WTC11 (cell line): ENCODE results near the gene CANX. TPM values are rescaled to one million over a fixed set of nuclear protein-coding genes. Genes with fewer than 3 reads are reported as not detected.

Source experiments
- ATAC-seq: fragments of 200-7000 bp; cut with Tn5 transposase; 2 replicates; pipeline ENCODE4 v1.10.0; 2021; ENCODE audit warnings: mild to moderate bottlenecking, moderate library complexity
- CTCF ChIA-PET: fragments of 300-600 bp; sonication (Branson Sonifier 250); formaldehyde crosslinking; loops from one replicate; lab custom pipeline; 2021; ENCODE audit warnings: antibody characterized with exemption; lab: Charles Lee
- POLR2A ChIA-PET: fragments of 350-600 bp; sonication (Branson Sonifier 250); formaldehyde crosslinking; loops from one replicate; lab custom pipeline; 2021; ENCODE audit warnings: antibody characterized with exemption; lab: Charles Lee
- DNase-seq: peaks from one replicate; pipeline ENCODE4 v3.0.0; 2021; ENCODE audit warnings: low spot score
- H3K27ac Mint-ChIP-seq: 2 replicates; pipeline ENCODE4 v1.8.0; 2021; ENCODE audit warnings: mixed read lengths
- H3K27me3 Mint-ChIP-seq: 2 replicates; pipeline ENCODE4 v1.8.0; 2021; ENCODE audit warnings: low read depth, mild to moderate bottlenecking, moderate library complexity, mixed read lengths
- H3K36me3 Mint-ChIP-seq: 2 replicates; pipeline ENCODE4 v1.8.0; 2021; ENCODE audit warnings: mixed read lengths
- H3K4me1 Mint-ChIP-seq: 2 replicates; pipeline ENCODE4 v1.8.0; 2022; ENCODE audit warnings: mixed read lengths
- H3K4me3 Mint-ChIP-seq: 2 replicates; pipeline ENCODE4 v1.8.0; 2021; ENCODE audit warnings: mild to moderate bottlenecking, moderate library complexity, mixed read lengths
- H3K9me3 Mint-ChIP-seq: 2 replicates; pipeline ENCODE4 v1.8.0; 2021; ENCODE audit warnings: mixed read lengths
- CREM ChIP-seq: sonication (generic); formaldehyde crosslinking; IDR thresholded peaks from 2 replicates; pipeline ENCODE4 v1.8.1; 2022; ENCODE audit warnings: mild to moderate bottlenecking, missing genetic modification reagents, moderate library complexity
- FOXK1 ChIP-seq: sonication (generic); formaldehyde crosslinking; IDR thresholded peaks from 2 replicates; pipeline ENCODE4 v1.8.0; 2022; ENCODE audit warnings: mild to moderate bottlenecking, moderate library complexity, missing genetic modification reagents
- GABPB1 ChIP-seq: sonication (generic); formaldehyde crosslinking; IDR thresholded peaks from 2 replicates; pipeline ENCODE4 v1.8.1; 2023; ENCODE audit warnings: mild to moderate bottlenecking, missing genetic modification reagents
- HMGA2 ChIP-seq: fragments of 250-450 bp; sonication (Bioruptor Pico); IDR thresholded peaks from 2 replicates; pipeline ENCODE4 v1.4.0; 2021; ENCODE audit warnings: mild to moderate bottlenecking, moderate library complexity
- IRF2 ChIP-seq: sonication (generic); formaldehyde crosslinking; IDR thresholded peaks from 2 replicates; pipeline ENCODE4 v1.8.0; 2022; ENCODE audit warnings: low read depth, missing genetic modification reagents, borderline replicate concordance
- NFE2L1 ChIP-seq: sonication (generic); formaldehyde crosslinking; IDR thresholded peaks from 2 replicates; pipeline ENCODE4 v1.8.1; 2023; ENCODE audit warnings: missing genetic modification reagents
- NR2C2 ChIP-seq: sonication (generic); formaldehyde crosslinking; IDR thresholded peaks from 2 replicates; pipeline ENCODE4 v1.8.0; 2022; ENCODE audit warnings: mild to moderate bottlenecking, missing genetic modification reagents
- SMAD3 ChIP-seq: sonication (generic); formaldehyde crosslinking; IDR thresholded peaks from 2 replicates; pipeline ENCODE4 v1.8.0; 2022; ENCODE audit warnings: missing genetic modification reagents, mild to moderate bottlenecking, borderline replicate concordance
- ZNF219 ChIP-seq: sonication (generic); formaldehyde crosslinking; IDR thresholded peaks from 2 replicates; pipeline ENCODE4 v1.8.0; 2023; ENCODE audit warnings: missing genetic modification reagents, mild to moderate bottlenecking, borderline replicate concordance
- ZNF416 ChIP-seq: fragments of 250-450 bp; sonication (Bioruptor Pico); IDR thresholded peaks from 2 replicates; pipeline ENCODE4 v1.9.0; 2021; ENCODE audit warnings: mild to moderate bottlenecking, inconsistent platforms
- ZNF423 ChIP-seq: fragments of 250-450 bp; sonication (Bioruptor Pico); IDR thresholded peaks from 2 replicates; pipeline ENCODE4 v2.1.2; 2022; ENCODE audit warnings: mild to moderate bottlenecking, moderate library complexity
- total RNA-seq: library from RNA; stranded (reverse); gene quantifications from 3 replicates; pipeline ENCODE4 v1.2.3, GENCODE V29; 2021
- TF ChIP-seq, protein P1 (sequence below): sonication (generic); formaldehyde crosslinking; IDR thresholded peaks from 2 replicates; pipeline ENCODE4 v1.8.1; 2023; ENCODE audit warnings: mild to moderate bottlenecking, missing genetic modification reagents, moderate library complexity
- TF ChIP-seq, protein P2 (sequence below): sonication (generic); formaldehyde crosslinking; IDR thresholded peaks from 2 replicates; pipeline ENCODE4 v1.8.1; 2023; ENCODE audit warnings: mild to moderate bottlenecking, missing genetic modification reagents, borderline replicate concordance
- TF ChIP-seq, protein P3 (sequence below): sonication (generic); formaldehyde crosslinking; IDR thresholded peaks from 2 replicates; pipeline ENCODE4 v1.8.0; 2022; ENCODE audit warnings: mild to moderate bottlenecking, missing genetic modification reagents
- TF ChIP-seq, protein P4 (sequence below): fragments of 250-450 bp; sonication (Bioruptor Pico); IDR thresholded peaks from 2 replicates; pipeline ENCODE4 v1.9.0; 2021; ENCODE audit warnings: mild to moderate bottlenecking, borderline replicate concordance
- TF ChIP-seq, protein P5 (sequence below): sonication (generic); formaldehyde crosslinking; IDR thresholded peaks from 2 replicates; pipeline ENCODE4 v1.8.1; 2022; ENCODE audit warnings: low read depth, mild to moderate bottlenecking, moderate library complexity, missing genetic modification reagents, borderline replicate concordance
- TF ChIP-seq, protein P6 (sequence below): fragments of 250-450 bp; sonication (Bioruptor Pico); IDR thresholded peaks from 2 replicates; pipeline ENCODE4 v1.9.0; 2021; ENCODE audit warnings: mild to moderate bottlenecking
- TF ChIP-seq, protein P7 (sequence below): sonication (generic); formaldehyde crosslinking; IDR thresholded peaks from 2 replicates; pipeline ENCODE4 v1.8.1; 2023; ENCODE audit warnings: mild to moderate bottlenecking, missing genetic modification reagents

The CANX gene
- total RNA-seq, 1 experiment from 2014 or later: 611 TPM

DNA sequence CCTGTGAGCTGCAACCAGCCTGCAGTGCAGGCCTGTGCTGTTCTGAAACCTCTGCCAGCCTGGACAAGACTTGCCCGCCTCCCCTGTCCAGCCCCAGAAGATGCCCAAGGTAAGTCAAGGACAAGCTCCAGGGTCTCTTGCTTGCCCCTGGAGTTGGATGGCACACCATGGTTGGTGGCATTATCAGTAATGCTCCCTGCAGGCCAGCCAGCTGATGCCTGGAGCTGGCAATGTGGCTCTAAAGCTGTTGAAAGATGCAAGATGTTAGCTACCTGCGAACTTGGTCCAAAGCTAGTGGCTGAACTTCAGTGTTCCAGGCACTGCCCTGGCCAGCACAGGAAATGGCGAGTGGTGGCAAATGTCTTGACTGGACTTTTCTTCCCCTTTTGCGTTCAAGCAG lies 81.1 kb downstream of the CANX start:
- peaks cover 27% of the 10 kb centered on the region for H3K36me3 Mint-ChIP-seq
- H3K4me1 Mint-ChIP-seq: no peaks in the 10 kb centered on the region
- POLR2A ChIA-PET: no interaction called here
- no peak overlapping the region for H3K4me3 Mint-ChIP-seq
- DNase-seq: no peak
- H3K27me3 Mint-ChIP-seq: no peaks in the 10 kb centered on the region
- H3K9me3 Mint-ChIP-seq: no peaks in the 10 kb centered on the region
- CTCF ChIA-PET: interaction anchor here (0.7 to 2.2 kb wide), 4 partner anchors 11 to 100 kb away, joined by 4 to 8 read pairs (median 6); no protein-coding TSS in a partner anchor
- TF ChIP-seq, protein P1, sequence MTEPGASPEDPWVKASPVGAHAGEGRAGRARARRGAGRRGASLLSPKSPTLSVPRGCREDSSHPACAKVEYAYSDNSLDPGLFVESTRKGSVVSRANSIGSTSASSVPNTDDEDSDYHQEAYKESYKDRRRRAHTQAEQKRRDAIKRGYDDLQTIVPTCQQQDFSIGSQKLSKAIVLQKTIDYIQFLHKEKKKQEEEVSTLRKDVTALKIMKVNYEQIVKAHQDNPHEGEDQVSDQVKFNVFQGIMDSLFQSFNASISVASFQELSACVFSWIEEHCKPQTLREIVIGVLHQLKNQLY (CRISPR knock-in tag): no peak
- no peak for TF ChIP-seq ZNF423
- no peak for TF ChIP-seq SMAD3 (CRISPR knock-in tag)
- no peak for TF ChIP-seq FOXK1 (CRISPR knock-in tag)
- TF ChIP-seq NR2C2 (CRISPR knock-in tag): no peak
- TF ChIP-seq, protein P2, sequence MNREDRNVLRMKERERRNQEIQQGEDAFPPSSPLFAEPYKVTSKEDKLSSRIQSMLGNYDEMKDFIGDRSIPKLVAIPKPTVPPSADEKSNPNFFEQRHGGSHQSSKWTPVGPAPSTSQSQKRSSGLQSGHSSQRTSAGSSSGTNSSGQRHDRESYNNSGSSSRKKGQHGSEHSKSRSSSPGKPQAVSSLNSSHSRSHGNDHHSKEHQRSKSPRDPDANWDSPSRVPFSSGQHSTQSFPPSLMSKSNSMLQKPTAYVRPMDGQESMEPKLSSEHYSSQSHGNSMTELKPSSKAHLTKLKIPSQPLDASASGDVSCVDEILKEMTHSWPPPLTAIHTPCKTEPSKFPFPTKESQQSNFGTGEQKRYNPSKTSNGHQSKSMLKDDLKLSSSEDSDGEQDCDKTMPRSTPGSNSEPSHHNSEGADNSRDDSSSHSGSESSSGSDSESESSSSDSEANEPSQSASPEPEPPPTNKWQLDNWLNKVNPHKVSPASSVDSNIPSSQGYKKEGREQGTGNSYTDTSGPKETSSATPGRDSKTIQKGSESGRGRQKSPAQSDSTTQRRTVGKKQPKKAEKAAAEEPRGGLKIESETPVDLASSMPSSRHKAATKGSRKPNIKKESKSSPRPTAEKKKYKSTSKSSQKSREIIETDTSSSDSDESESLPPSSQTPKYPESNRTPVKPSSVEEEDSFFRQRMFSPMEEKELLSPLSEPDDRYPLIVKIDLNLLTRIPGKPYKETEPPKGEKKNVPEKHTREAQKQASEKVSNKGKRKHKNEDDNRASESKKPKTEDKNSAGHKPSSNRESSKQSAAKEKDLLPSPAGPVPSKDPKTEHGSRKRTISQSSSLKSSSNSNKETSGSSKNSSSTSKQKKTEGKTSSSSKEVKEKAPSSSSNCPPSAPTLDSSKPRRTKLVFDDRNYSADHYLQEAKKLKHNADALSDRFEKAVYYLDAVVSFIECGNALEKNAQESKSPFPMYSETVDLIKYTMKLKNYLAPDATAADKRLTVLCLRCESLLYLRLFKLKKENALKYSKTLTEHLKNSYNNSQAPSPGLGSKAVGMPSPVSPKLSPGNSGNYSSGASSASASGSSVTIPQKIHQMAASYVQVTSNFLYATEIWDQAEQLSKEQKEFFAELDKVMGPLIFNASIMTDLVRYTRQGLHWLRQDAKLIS (CRISPR knock-in tag): no peak
- TF ChIP-seq NFE2L1 (CRISPR knock-in tag): no peak
- TF ChIP-seq, protein P3, sequence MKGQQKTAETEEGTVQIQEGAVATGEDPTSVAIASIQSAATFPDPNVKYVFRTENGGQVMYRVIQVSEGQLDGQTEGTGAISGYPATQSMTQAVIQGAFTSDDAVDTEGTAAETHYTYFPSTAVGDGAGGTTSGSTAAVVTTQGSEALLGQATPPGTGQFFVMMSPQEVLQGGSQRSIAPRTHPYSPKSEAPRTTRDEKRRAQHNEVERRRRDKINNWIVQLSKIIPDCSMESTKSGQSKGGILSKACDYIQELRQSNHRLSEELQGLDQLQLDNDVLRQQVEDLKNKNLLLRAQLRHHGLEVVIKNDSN (CRISPR knock-in tag): no peak
- no peak for TF ChIP-seq HMGA2 (CRISPR knock-in tag)
- TF ChIP-seq ZNF416: no peak
- no peak for TF ChIP-seq ZNF219 (CRISPR knock-in tag)
- TF ChIP-seq IRF2 (CRISPR knock-in tag): no peak
- TF ChIP-seq, protein P4, sequence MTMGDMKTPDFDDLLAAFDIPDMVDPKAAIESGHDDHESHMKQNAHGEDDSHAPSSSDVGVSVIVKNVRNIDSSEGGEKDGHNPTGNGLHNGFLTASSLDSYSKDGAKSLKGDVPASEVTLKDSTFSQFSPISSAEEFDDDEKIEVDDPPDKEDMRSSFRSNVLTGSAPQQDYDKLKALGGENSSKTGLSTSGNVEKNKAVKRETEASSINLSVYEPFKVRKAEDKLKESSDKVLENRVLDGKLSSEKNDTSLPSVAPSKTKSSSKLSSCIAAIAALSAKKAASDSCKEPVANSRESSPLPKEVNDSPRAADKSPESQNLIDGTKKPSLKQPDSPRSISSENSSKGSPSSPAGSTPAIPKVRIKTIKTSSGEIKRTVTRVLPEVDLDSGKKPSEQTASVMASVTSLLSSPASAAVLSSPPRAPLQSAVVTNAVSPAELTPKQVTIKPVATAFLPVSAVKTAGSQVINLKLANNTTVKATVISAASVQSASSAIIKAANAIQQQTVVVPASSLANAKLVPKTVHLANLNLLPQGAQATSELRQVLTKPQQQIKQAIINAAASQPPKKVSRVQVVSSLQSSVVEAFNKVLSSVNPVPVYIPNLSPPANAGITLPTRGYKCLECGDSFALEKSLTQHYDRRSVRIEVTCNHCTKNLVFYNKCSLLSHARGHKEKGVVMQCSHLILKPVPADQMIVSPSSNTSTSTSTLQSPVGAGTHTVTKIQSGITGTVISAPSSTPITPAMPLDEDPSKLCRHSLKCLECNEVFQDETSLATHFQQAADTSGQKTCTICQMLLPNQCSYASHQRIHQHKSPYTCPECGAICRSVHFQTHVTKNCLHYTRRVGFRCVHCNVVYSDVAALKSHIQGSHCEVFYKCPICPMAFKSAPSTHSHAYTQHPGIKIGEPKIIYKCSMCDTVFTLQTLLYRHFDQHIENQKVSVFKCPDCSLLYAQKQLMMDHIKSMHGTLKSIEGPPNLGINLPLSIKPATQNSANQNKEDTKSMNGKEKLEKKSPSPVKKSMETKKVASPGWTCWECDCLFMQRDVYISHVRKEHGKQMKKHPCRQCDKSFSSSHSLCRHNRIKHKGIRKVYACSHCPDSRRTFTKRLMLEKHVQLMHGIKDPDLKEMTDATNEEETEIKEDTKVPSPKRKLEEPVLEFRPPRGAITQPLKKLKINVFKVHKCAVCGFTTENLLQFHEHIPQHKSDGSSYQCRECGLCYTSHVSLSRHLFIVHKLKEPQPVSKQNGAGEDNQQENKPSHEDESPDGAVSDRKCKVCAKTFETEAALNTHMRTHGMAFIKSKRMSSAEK (CRISPR knock-in tag): no peak
- TF ChIP-seq, all 79 proteins: peak for 0
- ATAC-seq: no peak
- no peak overlapping the region for H3K27ac Mint-ChIP-seq

DNA sequence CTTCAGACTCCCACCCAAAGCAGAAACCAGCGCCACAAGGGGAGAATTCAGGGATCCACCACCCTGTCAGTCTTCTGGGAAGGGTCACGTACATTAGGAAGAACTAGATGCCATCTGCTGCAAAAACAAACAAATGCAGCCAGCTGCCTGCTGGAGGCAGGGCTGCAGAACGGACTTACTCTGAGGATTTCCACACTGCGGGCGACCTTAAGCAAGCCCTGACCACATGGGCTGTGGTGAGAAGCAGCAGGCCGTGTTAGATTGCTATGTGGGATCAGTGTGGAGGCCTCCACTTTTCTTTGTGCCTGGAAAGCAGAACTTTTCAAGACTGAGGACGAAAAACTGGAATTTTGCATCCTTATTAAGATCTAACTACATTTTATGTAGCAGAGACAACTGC lies 81.6 kb downstream of the CANX start:
- no peak overlapping the region for H3K4me3 Mint-ChIP-seq
- TF ChIP-seq, protein P5, sequence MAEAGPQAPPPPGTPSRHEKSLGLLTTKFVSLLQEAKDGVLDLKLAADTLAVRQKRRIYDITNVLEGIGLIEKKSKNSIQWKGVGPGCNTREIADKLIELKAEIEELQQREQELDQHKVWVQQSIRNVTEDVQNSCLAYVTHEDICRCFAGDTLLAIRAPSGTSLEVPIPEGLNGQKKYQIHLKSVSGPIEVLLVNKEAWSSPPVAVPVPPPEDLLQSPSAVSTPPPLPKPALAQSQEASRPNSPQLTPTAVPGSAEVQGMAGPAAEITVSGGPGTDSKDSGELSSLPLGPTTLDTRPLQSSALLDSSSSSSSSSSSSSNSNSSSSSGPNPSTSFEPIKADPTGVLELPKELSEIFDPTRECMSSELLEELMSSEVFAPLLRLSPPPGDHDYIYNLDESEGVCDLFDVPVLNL (CRISPR knock-in tag): no peak
- no peak for TF ChIP-seq IRF2 (CRISPR knock-in tag)
- TF ChIP-seq, protein P6, sequence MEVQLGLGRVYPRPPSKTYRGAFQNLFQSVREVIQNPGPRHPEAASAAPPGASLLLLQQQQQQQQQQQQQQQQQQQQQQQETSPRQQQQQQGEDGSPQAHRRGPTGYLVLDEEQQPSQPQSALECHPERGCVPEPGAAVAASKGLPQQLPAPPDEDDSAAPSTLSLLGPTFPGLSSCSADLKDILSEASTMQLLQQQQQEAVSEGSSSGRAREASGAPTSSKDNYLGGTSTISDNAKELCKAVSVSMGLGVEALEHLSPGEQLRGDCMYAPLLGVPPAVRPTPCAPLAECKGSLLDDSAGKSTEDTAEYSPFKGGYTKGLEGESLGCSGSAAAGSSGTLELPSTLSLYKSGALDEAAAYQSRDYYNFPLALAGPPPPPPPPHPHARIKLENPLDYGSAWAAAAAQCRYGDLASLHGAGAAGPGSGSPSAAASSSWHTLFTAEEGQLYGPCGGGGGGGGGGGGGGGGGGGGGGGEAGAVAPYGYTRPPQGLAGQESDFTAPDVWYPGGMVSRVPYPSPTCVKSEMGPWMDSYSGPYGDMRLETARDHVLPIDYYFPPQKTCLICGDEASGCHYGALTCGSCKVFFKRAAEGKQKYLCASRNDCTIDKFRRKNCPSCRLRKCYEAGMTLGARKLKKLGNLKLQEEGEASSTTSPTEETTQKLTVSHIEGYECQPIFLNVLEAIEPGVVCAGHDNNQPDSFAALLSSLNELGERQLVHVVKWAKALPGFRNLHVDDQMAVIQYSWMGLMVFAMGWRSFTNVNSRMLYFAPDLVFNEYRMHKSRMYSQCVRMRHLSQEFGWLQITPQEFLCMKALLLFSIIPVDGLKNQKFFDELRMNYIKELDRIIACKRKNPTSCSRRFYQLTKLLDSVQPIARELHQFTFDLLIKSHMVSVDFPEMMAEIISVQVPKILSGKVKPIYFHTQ (CRISPR knock-in tag): no peak
- TF ChIP-seq CREM: no peak
- TF ChIP-seq, protein P7, sequence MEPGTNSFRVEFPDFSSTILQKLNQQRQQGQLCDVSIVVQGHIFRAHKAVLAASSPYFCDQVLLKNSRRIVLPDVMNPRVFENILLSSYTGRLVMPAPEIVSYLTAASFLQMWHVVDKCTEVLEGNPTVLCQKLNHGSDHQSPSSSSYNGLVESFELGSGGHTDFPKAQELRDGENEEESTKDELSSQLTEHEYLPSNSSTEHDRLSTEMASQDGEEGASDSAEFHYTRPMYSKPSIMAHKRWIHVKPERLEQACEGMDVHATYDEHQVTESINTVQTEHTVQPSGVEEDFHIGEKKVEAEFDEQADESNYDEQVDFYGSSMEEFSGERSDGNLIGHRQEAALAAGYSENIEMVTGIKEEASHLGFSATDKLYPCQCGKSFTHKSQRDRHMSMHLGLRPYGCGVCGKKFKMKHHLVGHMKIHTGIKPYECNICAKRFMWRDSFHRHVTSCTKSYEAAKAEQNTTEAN (CRISPR knock-in tag): no peak
- no peak for TF ChIP-seq GABPB1
- CTCF ChIA-PET: interaction anchor here (1.0 to 2.2 kb wide), 3 partner anchors 12 to 17 kb away, joined by 6 to 8 read pairs (median 7); no protein-coding TSS in a partner anchor
- no peaks in the 10 kb centered on the region for H3K4me1 Mint-ChIP-seq
- no peaks in the 10 kb centered on the region for H3K27me3 Mint-ChIP-seq
- H3K9me3 Mint-ChIP-seq: peaks cover 2% of the 10 kb centered on the region; the same call in 1 of the 2 replicates
- DNase-seq (no peak), ATAC-seq (no peak)
- no peak overlapping the region for H3K27ac Mint-ChIP-seq
- POLR2A ChIA-PET: no interaction called here
- peaks cover 27% of the 10 kb centered on the region for H3K36me3 Mint-ChIP-seq
